Measurements from ENCODE around the gene PTPN13.

GRCh38 chr4:86554646-86555045 is 39.5 kb upstream of the PTPN13 start:
- TF ChIP-seq CTCF (conservative IDR thresholded peaks at IDR 0.05; ENCODE audit: low read depth, low read length) = no peak
- no peak for TF ChIP-seq EZH2 (IDR thresholded peaks at IDR 0.05; ENCODE audit: borderline replicate concordance, low read depth, low read length, poor library complexity, severe bottlenecking)
